ENCODE data around the gene USP46.

GRCh38 chr4:52657292-52657617 is 1.8 kb downstream of the USP46 start:
- TF ChIP-seq POLR2A (IDR thresholded peaks at IDR 0.05) (no peak), CTCF (IDR thresholded peaks at IDR 0.05) (no peak)
